ENCODE measurements around the gene RPTOR. TPM values are rescaled to one million over a fixed set of nuclear protein-coding genes. Genes with fewer than 3 reads are reported as not detected.

Gene RPTOR
- total and polyA plus RNA-seq, 2 donors (not counting 3 experiments of a cell fraction or from before 2014, with no cell fraction given), result 10.7 to 41.8 TPM

- DNase-seq (ENCODE audit: low read depth, low spot score) (no peak), FAIRE-seq (no peak)
- dilution Hi-C loops (cut with MboI; ENCODE audit: extremely low pct_ligation_motif_present, low sequenced_read_pairs) (no loop called here), intact Hi-C loops (cut with micrococcal nuclease) (no loop called here)
- no TSS peak for BruUV-seq (replicated peaks)
- H3K9me3 ChIP-seq (replicated peaks; ENCODE audit: control insufficient read depth, insufficient read depth, low read length), result no peaks in the 10 kb centered on the region
- no peaks in the 10 kb centered on the region for H3K79me2 ChIP-seq (ENCODE audit: control insufficient read depth, insufficient read depth, low read length)
- peaks cover 0 to 11% of the 10 kb centered on the region in 2 experiments for H3K36me3 ChIP-seq (ENCODE audit: control insufficient read depth in 2 of 2, extremely low read depth in 1 of 2, insufficient read depth in 2 of 2, low read length in 2 of 2)
- no peaks in the 10 kb centered on the region for H3K27me3 ChIP-seq (ENCODE audit: control insufficient read depth in 2 of 2, insufficient read depth in 2 of 2, low read length in 2 of 2)
- no peak overlapping the region for H3K4me2 ChIP-seq (ENCODE audit: insufficient read depth, low read length)
- TF ChIP-seq POLR2A (IDR thresholded peaks at IDR 0.05; ENCODE audit: low read depth, low read length), result no peak
- TF ChIP-seq POLR2AphosphoS5 (IDR thresholded peaks at IDR 0.05; ENCODE audit: insufficient read depth, low read depth, low read length), result no peak
- TF ChIP-seq MYC (IDR thresholded peaks at IDR 0.05; ENCODE audit: low read depth, low read length), result no peak
- TF ChIP-seq, protein P1, sequence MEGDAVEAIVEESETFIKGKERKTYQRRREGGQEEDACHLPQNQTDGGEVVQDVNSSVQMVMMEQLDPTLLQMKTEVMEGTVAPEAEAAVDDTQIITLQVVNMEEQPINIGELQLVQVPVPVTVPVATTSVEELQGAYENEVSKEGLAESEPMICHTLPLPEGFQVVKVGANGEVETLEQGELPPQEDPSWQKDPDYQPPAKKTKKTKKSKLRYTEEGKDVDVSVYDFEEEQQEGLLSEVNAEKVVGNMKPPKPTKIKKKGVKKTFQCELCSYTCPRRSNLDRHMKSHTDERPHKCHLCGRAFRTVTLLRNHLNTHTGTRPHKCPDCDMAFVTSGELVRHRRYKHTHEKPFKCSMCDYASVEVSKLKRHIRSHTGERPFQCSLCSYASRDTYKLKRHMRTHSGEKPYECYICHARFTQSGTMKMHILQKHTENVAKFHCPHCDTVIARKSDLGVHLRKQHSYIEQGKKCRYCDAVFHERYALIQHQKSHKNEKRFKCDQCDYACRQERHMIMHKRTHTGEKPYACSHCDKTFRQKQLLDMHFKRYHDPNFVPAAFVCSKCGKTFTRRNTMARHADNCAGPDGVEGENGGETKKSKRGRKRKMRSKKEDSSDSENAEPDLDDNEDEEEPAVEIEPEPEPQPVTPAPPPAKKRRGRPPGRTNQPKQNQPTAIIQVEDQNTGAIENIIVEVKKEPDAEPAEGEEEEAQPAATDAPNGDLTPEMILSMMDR (IDR thresholded peaks at IDR 0.05; ENCODE audit: extremely low read depth in 1 of 2, insufficient read depth in 1 of 2, low read depth in 1 of 2, low read length in 2 of 2), result no peak
- no peak for TF ChIP-seq JUN (IDR thresholded peaks at IDR 0.05; ENCODE audit: borderline replicate concordance, insufficient read depth, insufficient read length, low read depth)
- no peak overlapping the region for H2AFZ ChIP-seq (ENCODE audit: low read depth, low read length)
- no peak overlapping the region for H3K4me3 ChIP-seq (replicated peaks in 1 of 3; ENCODE audit: insufficient read depth in 1 of 3, low read depth in 1 of 3, low read length in 3 of 3)
- H3K9me1 ChIP-seq (replicated peaks; ENCODE audit: control insufficient read depth, extremely low read depth, insufficient read depth, low read length), result no peaks in the 10 kb centered on the region
- no peak overlapping the region for H3K27ac ChIP-seq (ENCODE audit: insufficient read depth, low read depth, low read length)
- ChIA-PET POLR2A (no interaction called here), CTCF (interaction anchor here (1.2 kb wide), 1 partner anchor 21 kb away, joined by 3 read pairs; no protein-coding TSS in a partner anchor)
- no peaks in the 10 kb centered on the region for H4K20me1 ChIP-seq (replicated peaks; ENCODE audit: control insufficient read depth, extremely low read depth, insufficient read depth, low read length)
- no peaks in the 10 kb centered on the region for H3K4me1 ChIP-seq (ENCODE audit: control insufficient read depth, extremely low read depth, insufficient read depth, low read length)
- H3K9ac ChIP-seq (replicated peaks; ENCODE audit: extremely low read depth, insufficient read depth, low read length), result no peak overlapping the region
These were observed 376.5 kb downstream of the RPTOR start for GRCh38 chr17:80921159-80921558.

Data from endothelial cell of umbilical vein (primary cell).